Panc1 (cell line): ENCODE measurements around the gene KLHDC7A. TPM values are rescaled to one million over a fixed set of nuclear protein-coding genes. Genes with fewer than 3 reads are reported as not detected.

Experiments
- ATAC-seq: fragments of 200-7000 bp; cut with Tn5 transposase; 2 replicates; pipeline ENCODE4 v1.9.1; 2020; ENCODE audit warnings: mild to moderate bottlenecking, moderate library complexity
- BruUV-seq: library from RNA; stranded (reverse); fragments of 400-500 nt; replicated peaks from 2 replicates; lab custom pipeline; 2021; lab: Mats Ljungman, UMichigan
- CTCF ChIA-PET: fragments of 300-600 bp; sonication (Branson Sonifier 250); formaldehyde crosslinking; loops from one replicate; lab custom pipeline; 2022; ENCODE audit warnings: antibody characterized with exemption; lab: Charles Lee
- POLR2A ChIA-PET: fragments of 300-600 bp; sonication (Branson Sonifier 250); formaldehyde crosslinking; loops from one replicate; lab custom pipeline; 2022; ENCODE audit warnings: antibody characterized with exemption; lab: Charles Lee
- DNase-seq: peaks from one replicate; pipeline ENCODE4 v3.0.0-alpha.2; 2010; ENCODE audit warnings: low read depth, low spot score
- H3K27ac ChIP-seq: 2 replicates; pipeline ENCODE4 v1.5.1; 2011; ENCODE audit warnings: mild to moderate bottlenecking, low read length, inconsistent platforms
- H3K27me3 ChIP-seq: fragments of 200-500 bp; sonication (Bioruptor generic); 2 replicates; pipeline ENCODE4 v1.6.0; 2014; ENCODE audit warnings: low read length, inconsistent platforms; ENCODE audit not compliant: control insufficient read depth, insufficient read depth
- H3K36me3 ChIP-seq: fragments of 200-500 bp; sonication (Bioruptor generic); 2 replicates; pipeline ENCODE4 v1.5.1; 2014; ENCODE audit warnings: inconsistent platforms, mild to moderate bottlenecking, low read length, moderate library complexity; ENCODE audit not compliant: control insufficient read depth, insufficient read depth
- H3K4me1 ChIP-seq: 2 replicates; pipeline ENCODE4 v1.5.1; 2011; ENCODE audit warnings: inconsistent platforms, mild to moderate bottlenecking, low read length, moderate library complexity; ENCODE audit not compliant: control insufficient read depth, insufficient read depth
- H3K4me3 ChIP-seq, 2 experiments: 2 replicates each; pipeline ENCODE4 v1.5.1; 2011 to 2012; ENCODE audit warnings: low read depth in 2 of 2, low read length in 2 of 2, mild to moderate bottlenecking in 2 of 2, inconsistent platforms in 1 of 2, moderate library complexity in 1 of 2
- H3K9me3 ChIP-seq: fragments of 200-500 bp; sonication (Bioruptor generic); 2 replicates; pipeline ENCODE4 v1.5.1; 2014; ENCODE audit warnings: low read depth, mild to moderate bottlenecking, inconsistent platforms, low read length, moderate library complexity; ENCODE audit not compliant: control insufficient read depth, insufficient read depth
- CTCF ChIP-seq: fragments of 450-650 bp; IDR thresholded peaks from 2 replicates; pipeline ENCODE4 v1.5.1; 2017; ENCODE audit warnings: mild to moderate bottlenecking
- POLR2AphosphoS5 ChIP-seq: IDR thresholded peaks from 2 replicates; pipeline ENCODE4 v1.6.1; 2012; ENCODE audit warnings: mild to moderate bottlenecking, low read depth, low read length, moderate library complexity
- REST ChIP-seq, 2 experiments: IDR thresholded peaks; 2 replicates each; pipeline ENCODE4 v1.6.1; 2011 to 2012; ENCODE audit warnings: low read depth in 2 of 2, control low read depth in 1 of 2, low read length in 1 of 2, mild to moderate bottlenecking in 1 of 2, moderate library complexity in 1 of 2; ENCODE audit not compliant: insufficient read depth in 1 of 2
- SIN3A ChIP-seq: IDR thresholded peaks from 2 replicates; pipeline ENCODE4 v1.6.1; 2012; ENCODE audit warnings: low read depth, mild to moderate bottlenecking, low read length, moderate library complexity, borderline replicate concordance; ENCODE audit not compliant: insufficient read depth
- TCF7L2 ChIP-seq: IDR thresholded peaks from 2 replicates; pipeline ENCODE4 v1.6.1; 2011; ENCODE audit warnings: mild to moderate bottlenecking, low read depth, low read length, inconsistent platforms
- in situ Hi-C: cut with HindIII; loops from 2 replicates; pipeline ENCODE4 v1.10.0; 2016; ENCODE audit warnings: low sequenced_read_pairs, low pct_unique_long_range_greater_than_20kb
- intact Hi-C: fragments of 100-400 bp; cut with micrococcal nuclease; formaldehyde crosslinking; loops from one replicate; pipeline ENCODE4 v1.10.0; 2022; ENCODE audit not compliant: unreplicated experiment
- total RNA-seq: library from RNA; stranded (reverse); gene quantifications from one replicate; pipeline ENCODE4 v1.2.1, GENCODE V29; 2021; ENCODE audit not compliant: unreplicated experiment

The KLHDC7A gene
- total RNA-seq, 1 experiment from 2014 or later: 0.31 TPM

- ChIA-PET POLR2A (no interaction called here), CTCF (no interaction called here)
- Histone ChIP-seq H3K27me3 (peaks cover 9% of the 10 kb centered on the region; the same call in 1 of the 2 replicates), H3K4me1 (no peaks in the 10 kb centered on the region), H3K36me3 (no peaks in the 10 kb centered on the region), H3K9me3 (peaks cover 14% of the 10 kb centered on the region; the same call in 1 of the 2 replicates), H3K27ac (no peak overlapping the region), H3K4me3 (no peak overlapping the region)
- no TSS peak for BruUV-seq
- ATAC-seq: no peak
- intact Hi-C loops: loop anchor here (10.0 kb wide), 1 partner anchor 62 kb away; no protein-coding TSS in a partner anchor
- in situ Hi-C loops: no loop called here
- no peak for DNase-seq
- TF ChIP-seq TCF7L2 (no peak), CTCF (no peak), REST (IDR thresholded peaks at IDR 0.05; ENCODE audit: insufficient read depth in 1 of 2, low read depth in 2 of 2, low read length in 1 of 2) (no peak), POLR2AphosphoS5 (no peak), SIN3A (no peak)
These were observed 32.2 kb downstream of the KLHDC7A start for GRCh38 chr1:18512883-18513282.

GRCh38 chr1:18513995-18514394 is 33.3 kb downstream of the KLHDC7A start:
- intact Hi-C loops: loop anchor here (10.0 kb wide), 1 partner anchor 61 kb away; no protein-coding TSS in a partner anchor
- Histone ChIP-seq H3K4me3 (no peak overlapping the region), H3K4me1 (no peaks in the 10 kb centered on the region), H3K27ac (no peak overlapping the region), H3K27me3 (peaks cover 7% of the 10 kb centered on the region; the same call in 1 of the 2 replicates), H3K9me3 (peaks cover 6% of the 10 kb centered on the region; the same call in 1 of the 2 replicates), H3K36me3 (no peaks in the 10 kb centered on the region)
- no TSS peak for BruUV-seq
- DNase-seq (no peak), ATAC-seq (no peak)
- POLR2A ChIA-PET: no interaction called here
- CTCF ChIA-PET: no interaction called here
- in situ Hi-C loops: no loop called here
- TF ChIP-seq POLR2AphosphoS5 (no peak), REST (IDR thresholded peaks at IDR 0.05; ENCODE audit: insufficient read depth in 1 of 2, low read depth in 2 of 2, low read length in 1 of 2) (no peak), SIN3A (no peak), CTCF (no peak), TCF7L2 (no peak)
